ENCODE results near the gene SCGB1A1. TPM values are rescaled to one million over a fixed set of nuclear protein-coding genes. Genes with fewer than 3 reads are reported as not detected.

Gene SCGB1A1
- polyA plus RNA-seq, 3 donors: not detected

GRCh38 chr11:62443390-62444235 lies 24.8 kb downstream of the SCGB1A1 start:
- Mint-ChIP-seq H3K36me3 (peaks cover 6 to 19% of the 10 kb centered on the region in 2 donors), H3K4me1 (peaks cover 58% of the 10 kb centered on the region), H3K27ac (peak overlapping the region; percentile 96 to 99 (median 98)), H3K9me3 (no peaks in the 10 kb centered on the region), H3K4me3 (peak overlapping the region; percentile 78 to 88), H3K27me3 (ENCODE audit: low read depth in 3 of 3) (peaks cover 0 to 4% (median 2%) of the 10 kb centered on the region in 3 donors)
- WGBS (ENCODE audit: insufficient coverage): 60% methylated on average over 6 of the region's 17 CpGs
- no peak for TF ChIP-seq CTCF (IDR thresholded peaks at IDR 0.05)
- Histone ChIP-seq H3K27ac (ENCODE audit: low read depth in 1 of 2, low read length in 2 of 2) (peak overlapping the region; percentile 88 to 98), H3K79me2 (ENCODE audit: insufficient read depth, low read length) (no peaks in the 10 kb centered on the region), H3K36me3 (replicated peaks in 1 of 2; ENCODE audit: control insufficient read depth in 1 of 2, insufficient read depth in 2 of 2, low read length in 2 of 2) (no peaks in the 10 kb centered on the region), H3K9ac (ENCODE audit: insufficient read depth, low read length, poor library complexity, severe bottlenecking) (peak overlapping the region; percentile 77), H2AFZ (ENCODE audit: insufficient read depth, low read depth, low read length, poor library complexity, severe bottlenecking) (peak overlapping the region; percentile 67), H3K4me3 (replicated peaks in 1 of 3; ENCODE audit: low read depth in 2 of 3, low read length in 3 of 3) (peak overlapping the region in 2 of 3 experiments; percentile 29 to 68), H4K20me1 (ENCODE audit: insufficient read depth, low read length) (no peaks in the 10 kb centered on the region), H3K27me3 (ENCODE audit: control insufficient read depth in 2 of 2, insufficient read depth in 2 of 2, low read length in 2 of 2) (no peaks in the 10 kb centered on the region), H3K9me3 (replicated peaks in 1 of 2; ENCODE audit: control insufficient read depth in 1 of 2, insufficient read depth in 1 of 2, low read length in 2 of 2) (no peaks in the 10 kb centered on the region), H3K4me2 (replicated peaks; ENCODE audit: extremely low read depth, low read length, poor library complexity, severe bottlenecking) (peak overlapping the region; percentile 69), H3K4me1 (ENCODE audit: control insufficient read depth in 1 of 2, insufficient read depth in 2 of 2, low read length in 2 of 2) (peaks cover 59 to 69% of the 10 kb centered on the region in 2 donors)
- DNase-seq: peak; percentile 63 to 80 (median 69)
- intact Hi-C loops (cut with micrococcal nuclease): no loop called here

- 1% methylated on average over 20 of the region's 23 CpGs for WGBS (ENCODE audit: insufficient coverage)
- Histone ChIP-seq H3K4me3 (replicated peaks in 1 of 3; ENCODE audit: low read depth in 2 of 3, low read length in 3 of 3) (peak overlapping the region; percentile 23 to 68 (median 29)), H3K27me3 (ENCODE audit: control insufficient read depth in 2 of 2, insufficient read depth in 2 of 2, low read length in 2 of 2) (no peaks in the 10 kb centered on the region), H3K9me3 (replicated peaks in 1 of 2; ENCODE audit: control insufficient read depth in 1 of 2, insufficient read depth in 1 of 2, low read length in 2 of 2) (no peaks in the 10 kb centered on the region), H3K27ac (ENCODE audit: low read depth in 1 of 2, low read length in 2 of 2) (peak overlapping the region; percentile 88 to 98), H3K4me1 (ENCODE audit: control insufficient read depth in 1 of 2, insufficient read depth in 2 of 2, low read length in 2 of 2) (peaks cover 59 to 67% of the 10 kb centered on the region in 2 donors), H3K36me3 (replicated peaks in 1 of 2; ENCODE audit: control insufficient read depth in 1 of 2, insufficient read depth in 2 of 2, low read length in 2 of 2) (no peaks in the 10 kb centered on the region), H3K4me2 (replicated peaks; ENCODE audit: extremely low read depth, low read length, poor library complexity, severe bottlenecking) (peak overlapping the region; percentile 69), H2AFZ (ENCODE audit: insufficient read depth, low read depth, low read length, poor library complexity, severe bottlenecking) (peak overlapping the region; percentile 67), H3K9ac (ENCODE audit: insufficient read depth, low read length, poor library complexity, severe bottlenecking) (peak overlapping the region; percentile 77), H4K20me1 (ENCODE audit: insufficient read depth, low read length) (no peaks in the 10 kb centered on the region), H3K79me2 (ENCODE audit: insufficient read depth, low read length) (no peaks in the 10 kb centered on the region)
- H3K27ac Mint-ChIP-seq: peak overlapping the region; percentile 96 to 99 (median 98)
- peak; percentile 76 to 91 (median 77) for DNase-seq
- H3K4me1 Mint-ChIP-seq: peaks cover 61% of the 10 kb centered on the region
- no peak for TF ChIP-seq CTCF (IDR thresholded peaks at IDR 0.05)
- H3K27me3 Mint-ChIP-seq (ENCODE audit: low read depth in 3 of 3): peaks cover 0 to 4% (median 2%) of the 10 kb centered on the region in 3 donors
- no peaks in the 10 kb centered on the region for H3K9me3 Mint-ChIP-seq
- peaks cover 6 to 19% of the 10 kb centered on the region in 2 donors for H3K36me3 Mint-ChIP-seq
- intact Hi-C loops (cut with micrococcal nuclease): no loop called here
- H3K4me3 Mint-ChIP-seq: peak overlapping the region; percentile 78 to 88
Measured at GRCh38 chr11:62444236-62444833, 25.5 kb downstream of the SCGB1A1 start.
